ENCODE results near the gene CCDC88B.
A peak's percentile ranks its signal among the peaks of the same experiment; 100 is the strongest.

Gene CCDC88B

GRCh38 chr11:64297699-64298358, 42.2 kb upstream of the CCDC88B start:
- H3K9me3 ChIP-seq (ENCODE audit: control insufficient read depth, insufficient read depth, low read depth, low read length) = no peaks in the 10 kb centered on the region
- H3K4me3 ChIP-seq (ENCODE audit: low read depth, low read length) = no peak overlapping the region
- H3K27me3 ChIP-seq (ENCODE audit: control insufficient read depth, insufficient read depth, low read length) = peaks cover 89% of the 10 kb centered on the region
- peaks cover 11% of the 10 kb centered on the region for H3K4me1 ChIP-seq (ENCODE audit: control insufficient read depth, insufficient read depth, low read length)
- H3K9ac ChIP-seq (ENCODE audit: low read length) = no peak overlapping the region
- no peaks in the 10 kb centered on the region for H3K36me3 ChIP-seq (ENCODE audit: control insufficient read depth, insufficient read depth, low read length)
- H3K27ac ChIP-seq (ENCODE audit: low read depth, low read length) = no peak overlapping the region

- Histone ChIP-seq H3K9ac (ENCODE audit: low read length) (no peak overlapping the region), H3K4me3 (ENCODE audit: low read depth, low read length) (peak overlapping the region; percentile 50), H3K4me1 (ENCODE audit: control insufficient read depth, insufficient read depth, low read length) (peaks cover 15% of the 10 kb centered on the region), H3K36me3 (ENCODE audit: control insufficient read depth, insufficient read depth, low read length) (no peaks in the 10 kb centered on the region), H3K27ac (ENCODE audit: low read depth, low read length) (no peak overlapping the region), H3K9me3 (ENCODE audit: control insufficient read depth, insufficient read depth, low read depth, low read length) (no peaks in the 10 kb centered on the region), H3K27me3 (ENCODE audit: control insufficient read depth, insufficient read depth, low read length) (peaks cover 75% of the 10 kb centered on the region)
Observed at GRCh38 chr11:64298966-64299846, 40.8 kb upstream of the CCDC88B start.

- Histone ChIP-seq H3K4me3 (ENCODE audit: low read depth, low read length) (peak within 1 kb of the TSS; percentile 50), H3K36me3 (ENCODE audit: control insufficient read depth, insufficient read depth, low read length) (no peaks in the 10 kb centered on the region), H3K27me3 (ENCODE audit: control insufficient read depth, insufficient read depth, low read length) (peaks cover 67% of the 10 kb centered on the region), H3K4me1 (ENCODE audit: control insufficient read depth, insufficient read depth, low read length) (peaks cover 15% of the 10 kb centered on the region), H3K9ac (ENCODE audit: low read length) (no peak within 1 kb of the TSS), H3K9me3 (ENCODE audit: control insufficient read depth, insufficient read depth, low read depth, low read length) (no peaks in the 10 kb centered on the region), H3K27ac (ENCODE audit: low read depth, low read length) (no peak within 1 kb of the TSS)
Observed at GRCh38 chr11:64299847-64300648, 40.0 kb upstream of the CCDC88B start, which contains the start of gene CATSPERZ. Gene CATSPERZ, plus strand, starts transcription at chr11:64300358. Its CDS starts 53 bp downstream, at chr11:64300411.

GRCh38 chr11:64303109-64304031, 36.6 kb upstream of the CCDC88B start:
- peaks cover 5% of the 10 kb centered on the region; the same call in 1 of the 2 replicates for H3K36me3 ChIP-seq (ENCODE audit: control insufficient read depth, insufficient read depth, low read length)
- no peak overlapping the region for H3K9ac ChIP-seq (ENCODE audit: low read length)
- peak overlapping the region; percentile 70; the same call in 1 of the 2 replicates for H3K4me3 ChIP-seq (ENCODE audit: low read depth, low read length)
- H3K4me1 ChIP-seq (ENCODE audit: control insufficient read depth, insufficient read depth, low read length) = peaks cover 24% of the 10 kb centered on the region
- peaks cover 34% of the 10 kb centered on the region for H3K27me3 ChIP-seq (ENCODE audit: control insufficient read depth, insufficient read depth, low read length)
- H3K27ac ChIP-seq (ENCODE audit: low read depth, low read length) = no peak overlapping the region
- no peaks in the 10 kb centered on the region for H3K9me3 ChIP-seq (ENCODE audit: control insufficient read depth, insufficient read depth, low read depth, low read length)

GRCh38 chr11:64304032-64304315, 36.0 kb upstream of the CCDC88B start:
- Histone ChIP-seq H3K27me3 (ENCODE audit: control insufficient read depth, insufficient read depth, low read length) (peaks cover 28% of the 10 kb centered on the region), H3K27ac (ENCODE audit: low read depth, low read length) (no peak overlapping the region), H3K4me1 (ENCODE audit: control insufficient read depth, insufficient read depth, low read length) (peaks cover 24% of the 10 kb centered on the region), H3K9ac (ENCODE audit: low read length) (no peak overlapping the region), H3K9me3 (ENCODE audit: control insufficient read depth, insufficient read depth, low read depth, low read length) (no peaks in the 10 kb centered on the region), H3K4me3 (ENCODE audit: low read depth, low read length) (peak overlapping the region; percentile 70), H3K36me3 (ENCODE audit: control insufficient read depth, insufficient read depth, low read length) (peaks cover 5% of the 10 kb centered on the region; the same call in 1 of the 2 replicates)

- peaks cover 5% of the 10 kb centered on the region; the same call in 1 of the 2 replicates for H3K36me3 ChIP-seq (ENCODE audit: control insufficient read depth, insufficient read depth, low read length)
- peak overlapping the region; percentile 91 for H3K9ac ChIP-seq (ENCODE audit: low read length)
- H3K27me3 ChIP-seq (ENCODE audit: control insufficient read depth, insufficient read depth, low read length) = peaks cover 23% of the 10 kb centered on the region
- H3K9me3 ChIP-seq (ENCODE audit: control insufficient read depth, insufficient read depth, low read depth, low read length) = no peaks in the 10 kb centered on the region
- peak overlapping the region; percentile 90 for H3K27ac ChIP-seq (ENCODE audit: low read depth, low read length)
- H3K4me3 ChIP-seq (ENCODE audit: low read depth, low read length) = peak overlapping the region; percentile 70
- peaks cover 24% of the 10 kb centered on the region for H3K4me1 ChIP-seq (ENCODE audit: control insufficient read depth, insufficient read depth, low read length)
Observed at GRCh38 chr11:64304316-64305072, 35.5 kb upstream of the CCDC88B start.

GRCh38 chr11:64305075-64305690, 34.8 kb upstream of the CCDC88B start, which contains the start of gene ESRRA:
Gene ESRRA, plus strand, starts transcription at chr11:64305524. Its CDS starts 1,656 bp downstream, at chr11:64307180.
- Histone ChIP-seq H3K27ac (ENCODE audit: low read depth, low read length) (peak within 1 kb of the TSS; percentile 90), H3K27me3 (ENCODE audit: control insufficient read depth, insufficient read depth, low read length) (peaks cover 16% of the 10 kb centered on the region), H3K36me3 (ENCODE audit: control insufficient read depth, insufficient read depth, low read length) (peaks cover 5% of the 10 kb centered on the region; the same call in 1 of the 2 replicates), H3K4me3 (ENCODE audit: low read depth, low read length) (peak within 1 kb of the TSS; percentile 97), H3K9me3 (ENCODE audit: control insufficient read depth, insufficient read depth, low read depth, low read length) (no peaks in the 10 kb centered on the region), H3K4me1 (ENCODE audit: control insufficient read depth, insufficient read depth, low read length) (peaks cover 17% of the 10 kb centered on the region), H3K9ac (ENCODE audit: low read length) (peak within 1 kb of the TSS; percentile 91)

- Histone ChIP-seq H3K9ac (ENCODE audit: low read length) (peak overlapping the region; percentile 82), H3K9me3 (ENCODE audit: control insufficient read depth, insufficient read depth, low read depth, low read length) (no peaks in the 10 kb centered on the region), H3K4me1 (ENCODE audit: control insufficient read depth, insufficient read depth, low read length) (peaks cover 13% of the 10 kb centered on the region), H3K27me3 (ENCODE audit: control insufficient read depth, insufficient read depth, low read length) (peaks cover 8% of the 10 kb centered on the region), H3K36me3 (ENCODE audit: control insufficient read depth, insufficient read depth, low read length) (peaks cover 6% of the 10 kb centered on the region; the same call in 1 of the 2 replicates), H3K4me3 (ENCODE audit: low read depth, low read length) (peak overlapping the region; percentile 97), H3K27ac (ENCODE audit: low read depth, low read length) (peak overlapping the region; percentile 57; the same call in 1 of the 2 replicates)
Observed at GRCh38 chr11:64305691-64306562, 34.1 kb upstream of the CCDC88B start.

GRCh38 chr11:64306563-64306875, 33.5 kb upstream of the CCDC88B start:
- no peaks in the 10 kb centered on the region for H3K9me3 ChIP-seq (ENCODE audit: control insufficient read depth, insufficient read depth, low read depth, low read length)
- peak overlapping the region; percentile 57; the same call in 1 of the 2 replicates for H3K27ac ChIP-seq (ENCODE audit: low read depth, low read length)
- H3K36me3 ChIP-seq (ENCODE audit: control insufficient read depth, insufficient read depth, low read length) = peaks cover 8% of the 10 kb centered on the region; the same call in 1 of the 2 replicates
- H3K27me3 ChIP-seq (ENCODE audit: control insufficient read depth, insufficient read depth, low read length) = peaks cover 5% of the 10 kb centered on the region
- H3K9ac ChIP-seq (ENCODE audit: low read length) = peak overlapping the region; percentile 82
- peaks cover 13% of the 10 kb centered on the region for H3K4me1 ChIP-seq (ENCODE audit: control insufficient read depth, insufficient read depth, low read length)
- peak overlapping the region; percentile 97 for H3K4me3 ChIP-seq (ENCODE audit: low read depth, low read length)
